Ishikawa (cell line): ENCODE results near the gene SH3GL1.

Source experiments
- EGR1 ChIP-seq: IDR thresholded peaks from 2 replicates; pipeline ENCODE4 v1.6.1; 2012
- EP300 ChIP-seq: IDR thresholded peaks from 2 replicates; pipeline ENCODE4 v1.6.1; 2012; ENCODE audit warnings: borderline replicate concordance
- MAX ChIP-seq: IDR thresholded peaks from 2 replicates; pipeline ENCODE4 v1.6.1; 2012
- NFIC ChIP-seq: IDR thresholded peaks from 2 replicates; pipeline ENCODE4 v1.6.1; 2012
- RAD21 ChIP-seq: IDR thresholded peaks from 2 replicates; pipeline ENCODE4 v1.6.1; 2012; ENCODE audit warnings: low read depth
- REST ChIP-seq: IDR thresholded peaks from 2 replicates; pipeline ENCODE4 v1.6.1; 2012; ENCODE audit warnings: low read depth, mild to moderate bottlenecking
- TAF1 ChIP-seq: IDR thresholded peaks from 2 replicates; pipeline ENCODE4 v1.6.1; 2012; ENCODE audit warnings: low read depth, mild to moderate bottlenecking
- TEAD4 ChIP-seq: IDR thresholded peaks from 2 replicates; pipeline ENCODE4 v1.6.1; 2012
- YY1 ChIP-seq: IDR thresholded peaks from 2 replicates; pipeline ENCODE4 v1.6.1; 2012; ENCODE audit warnings: low read depth

- no peak for TF ChIP-seq YY1
- TF ChIP-seq EP300, result no peak
- TF ChIP-seq MAX, result no peak
- TF ChIP-seq REST, result no peak
- no peak for TF ChIP-seq NFIC
- no peak for TF ChIP-seq TAF1
- TF ChIP-seq EGR1, result 0 out of 2 replicates have a peak, but pooled peaks have one; percentile 48
- TF ChIP-seq TEAD4, result no peak
- no peak for TF ChIP-seq RAD21
Measured at GRCh38 chr19:4342314-4342614, 58.1 kb downstream of the SH3GL1 start.
